Endodermal cell (in vitro differentiated cells): ENCODE results near the gene PPIL1. TPM values are rescaled to one million over a fixed set of nuclear protein-coding genes. Genes with fewer than 3 reads are reported as not detected.

ENCODE experiments used
- DNase-seq: peaks from one replicate; pipeline ENCODE4 v3.0.0-alpha.2; 2017
- H3K27ac ChIP-seq: 2 replicates; pipeline ENCODE4 v1.5.1; 2013; ENCODE audit warnings: mild to moderate bottlenecking, low read depth, low read length, moderate library complexity
- H3K27me3 ChIP-seq: 2 replicates; pipeline ENCODE4 v1.6.1; 2013; ENCODE audit warnings: mild to moderate bottlenecking, low read length, moderate library complexity; ENCODE audit not compliant: insufficient read depth, control insufficient read depth, poor library complexity, severe bottlenecking
- H3K36me3 ChIP-seq: 2 replicates; pipeline ENCODE4 v1.7.0; 2013; ENCODE audit warnings: mild to moderate bottlenecking, low read length, moderate library complexity; ENCODE audit not compliant: control insufficient read depth, insufficient read depth
- H3K4me1 ChIP-seq: one replicate; pipeline ENCODE4 v1.7.0; 2013; ENCODE audit warnings: low read length; ENCODE audit not compliant: control insufficient read depth, insufficient read depth
- H3K4me3 ChIP-seq: 2 replicates; pipeline ENCODE4 v1.5.1; 2013; ENCODE audit warnings: mild to moderate bottlenecking, low read length, moderate library complexity
- H3K9ac ChIP-seq: 2 replicates; pipeline ENCODE4 v1.6.1; 2013; ENCODE audit warnings: mild to moderate bottlenecking, low read length, moderate library complexity; ENCODE audit not compliant: poor library complexity, severe bottlenecking; ENCODE audit errors: extremely low read depth
- H3K9me3 ChIP-seq: 2 replicates; pipeline ENCODE4 v1.6.1; 2013; ENCODE audit warnings: mild to moderate bottlenecking, low read length, moderate library complexity; ENCODE audit not compliant: control insufficient read depth
- H3K27ac Mint-ChIP-seq: 2 replicates; pipeline ENCODE4 v1.8.0; 2020; ENCODE audit warnings: mixed read lengths
- H3K27me3 Mint-ChIP-seq: 2 replicates; pipeline ENCODE4 v1.8.0; 2021; ENCODE audit warnings: mild to moderate bottlenecking, mixed read lengths; ENCODE audit not compliant: insufficient read depth
- H3K36me3 Mint-ChIP-seq: 2 replicates; pipeline ENCODE4 v1.8.0; 2020; ENCODE audit warnings: low read depth, mixed read lengths
- H3K4me1 Mint-ChIP-seq: 2 replicates; pipeline ENCODE4 v1.8.0; 2020; ENCODE audit warnings: mixed read lengths
- H3K4me3 Mint-ChIP-seq: 2 replicates; pipeline ENCODE4 v1.8.0; 2020; ENCODE audit warnings: mild to moderate bottlenecking, moderate library complexity, mixed read lengths
- H3K9me3 Mint-ChIP-seq: 2 replicates; pipeline ENCODE4 v1.8.0; 2020; ENCODE audit warnings: mild to moderate bottlenecking, mixed read lengths
- CTCF ChIP-seq: fragments of 200-600 bp; sonication (generic); conservative IDR thresholded peaks from 2 replicates; pipeline ENCODE4 v1.5.0; 2021; ENCODE audit warnings: antibody characterized with exemption, mild to moderate bottlenecking
- WGBS, 2 experiments: methylation state at CpG; one replicate each; pipeline versions ENCODE4 v1.1.5 to v1.1.7; 2013; ENCODE audit warnings: missing lambda C conversion rate in 2 of 2, mixed read lengths in 1 of 2; ENCODE audit not compliant: insufficient coverage in 1 of 2, insufficient read length in 1 of 2; 5-methylcytosine and 5-hydroxymethylcytosine counted together
- total RNA-seq, 2 donors: library from RNA; stranded (reverse); fragmentation: NEBNext Ultra II Directional in 1 of 2; extraction: Animal tissue kit (Norgen Biotek cat#: 25700) in 1 of 2; gene quantifications; 2 replicates in 1 of 2; 3 replicates in 1 of 2; pipeline ENCODE4 v1.2.1, GENCODE V29; 2021

PPIL1 gene
- total RNA-seq, 2 donors from 2014 or later = 36.7 to 53.3 TPM

GRCh38 chr6:36856277-36856676, 18.3 kb downstream of the PPIL1 start:
- H3K36me3 Mint-ChIP-seq = peaks cover 64% of the 10 kb centered on the region
- WGBS, 2 experiments = 96% methylated on average over 6 to 8 of the region's 8 CpGs
- H3K4me1 Mint-ChIP-seq = peaks cover 10% of the 10 kb centered on the region
- H3K27ac ChIP-seq = no peak overlapping the region
- peak; percentile 20 for DNase-seq
- H3K4me1 ChIP-seq = no peaks in the 10 kb centered on the region
- TF ChIP-seq CTCF = no peak
- no peaks in the 10 kb centered on the region for H3K27me3 Mint-ChIP-seq
- H3K4me3 Mint-ChIP-seq = no peak overlapping the region
- H3K9ac ChIP-seq = no peak overlapping the region
- no peak overlapping the region for H3K27ac Mint-ChIP-seq
- peaks cover 46% of the 10 kb centered on the region for H3K36me3 ChIP-seq
- H3K9me3 ChIP-seq = no peaks in the 10 kb centered on the region
- no peaks in the 10 kb centered on the region for H3K9me3 Mint-ChIP-seq
- no peaks in the 10 kb centered on the region for H3K27me3 ChIP-seq
- no peak overlapping the region for H3K4me3 ChIP-seq

- Mint-ChIP-seq H3K27me3 (no peaks in the 10 kb centered on the region), H3K36me3 (peaks cover 59% of the 10 kb centered on the region), H3K4me1 (peaks cover 13% of the 10 kb centered on the region), H3K9me3 (no peaks in the 10 kb centered on the region), H3K27ac (no peak overlapping the region), H3K4me3 (no peak overlapping the region)
- Histone ChIP-seq H3K27me3 (no peaks in the 10 kb centered on the region), H3K4me3 (no peak overlapping the region), H3K9ac (no peak overlapping the region), H3K27ac (no peak overlapping the region), H3K36me3 (peaks cover 41% of the 10 kb centered on the region), H3K9me3 (no peaks in the 10 kb centered on the region), H3K4me1 (no peaks in the 10 kb centered on the region)
- peak; percentile 39 for DNase-seq
- no peak for TF ChIP-seq CTCF
- WGBS, 2 experiments = 95 to 96% methylated on average over 10 of the region's 10 CpGs
Measured at GRCh38 chr6:36855750-36856149, 18.9 kb downstream of the PPIL1 start.

- H3K4me1 ChIP-seq = peaks cover 7% of the 10 kb centered on the region
- H3K36me3 Mint-ChIP-seq = peaks cover 41% of the 10 kb centered on the region
- no peak overlapping the region for H3K9ac ChIP-seq
- WGBS, 2 experiments = 91% methylated on average over 5 of the region's 5 CpGs
- no peak overlapping the region for H3K4me3 Mint-ChIP-seq
- H3K27ac Mint-ChIP-seq = no peak overlapping the region
- no peak overlapping the region for H3K27ac ChIP-seq
- no peaks in the 10 kb centered on the region for H3K9me3 Mint-ChIP-seq
- DNase-seq = peak; percentile 31
- H3K27me3 Mint-ChIP-seq = peaks cover 8% of the 10 kb centered on the region
- H3K27me3 ChIP-seq = peaks cover 9% of the 10 kb centered on the region
- H3K4me3 ChIP-seq = no peak overlapping the region
- H3K9me3 ChIP-seq = no peaks in the 10 kb centered on the region
- H3K36me3 ChIP-seq = peaks cover 36% of the 10 kb centered on the region
- peaks cover 18% of the 10 kb centered on the region for H3K4me1 Mint-ChIP-seq
- TF ChIP-seq CTCF = no peak
Measured at GRCh38 chr6:36853325-36853724, 21.3 kb downstream of the PPIL1 start.
